Measurements from ENCODE around the gene ARMC5. TPM values are rescaled to one million over a fixed set of nuclear protein-coding genes. Genes with fewer than 3 reads are reported as not detected.

ARMC5 gene
- polyA plus RNA-seq, 1 of the 3 experiments (the other 2 are of a cell fraction) = 8.9 TPM

GRCh38 chr16:31513126-31513525 is 53.8 kb downstream of the ARMC5 start (continued):
- TF ChIP-seq ZBTB33 (IDR thresholded peaks at IDR 0.05; ENCODE audit: borderline replicate concordance, low read depth) = no peak

GRCh38 chr16:31513884-31514283 is 54.6 kb downstream of the ARMC5 start:
- DNase-seq = no peak
- Histone ChIP-seq H2AFZ (ENCODE audit: low read depth) (no peak overlapping the region), H3F3A (replicated peaks; ENCODE audit: insufficient read depth) (peaks cover 3% of the 10 kb centered on the region), H3K4me2 (0 out of 2 replicates have a peak overlapping the region, but pooled peaks have one; percentile 20), H3K9me2 (no peaks in the 10 kb centered on the region), H3K79me2 (ENCODE audit: insufficient read depth) (peaks cover 10% of the 10 kb centered on the region), H3K9ac (no peak overlapping the region), H3K4me3 (ENCODE audit: low read depth in 2 of 2, low read length in 1 of 2) (no peak overlapping the region; a peak in 1 of 4 replicates), H3K27me3 (ENCODE audit: insufficient read depth) (peaks cover 19% of the 10 kb centered on the region; the same call in 1 of the 2 replicates), H3K9me3 (no peaks in the 10 kb centered on the region), H3K27ac (ENCODE audit: low read depth in 2 of 2, low read length in 1 of 2) (peak overlapping the region in 1 of 2 experiments; percentile 53; a peak in 1 of 4 replicates), H3K36me3 (replicated peaks in 1 of 2; ENCODE audit: control insufficient read depth in 1 of 2, insufficient read depth in 2 of 2, low read length in 1 of 2) (no peaks in the 10 kb centered on the region), H4K20me1 (ENCODE audit: insufficient read depth) (no peaks in the 10 kb centered on the region), H3K4me1 (ENCODE audit: control insufficient read depth in 1 of 2, insufficient read depth in 2 of 2, low read depth in 1 of 2, low read length in 1 of 2) (peaks cover 0 to 6% of the 10 kb centered on the region in 2 experiments; a peak in 3 of 4 replicates)
- ChIA-PET POLR2A (no interaction called here), CTCF (no interaction called here)
- TF ChIP-seq SIN3A (IDR thresholded peaks at IDR 0.05; ENCODE audit: borderline replicate concordance, low read depth, low read length) = no peak

Other genes with a start within 250 kb of the ARMC5 start
- under 0.01 TPM in 1 of 2 replicates, not detected in the other for gene TRIM72, start 245.4 kb upstream of the ARMC5 start, polyA plus RNA-seq (2012; rRNA removed)
- not detected in 2 replicates for gene PYDC1, start 242.4 kb upstream of the ARMC5 start, polyA plus RNA-seq (2012; rRNA removed)
- gene ITGAM, start 199.5 kb upstream of the ARMC5 start, polyA plus RNA-seq (2012; rRNA removed) = under 0.01 and 0.02 TPM in 2 replicates
- 0.44 and 0.66 TPM in 2 replicates for gene ITGAX, start 104.3 kb upstream of the ARMC5 start, polyA plus RNA-seq (2012; rRNA removed)
- not detected in 2 replicates for gene ITGAD, start 66.2 kb upstream of the ARMC5 start, polyA plus RNA-seq (2012; rRNA removed)
- not detected in 2 replicates for gene COX6A2, start 31.1 kb upstream of the ARMC5 start, polyA plus RNA-seq (2012; rRNA removed)
- gene ZNF843, start 16.7 kb upstream of the ARMC5 start, polyA plus RNA-seq (2012; rRNA removed) = 0.45 and 0.61 TPM in 2 replicates
- gene TGFB1I1, start 12.7 kb downstream of the ARMC5 start, polyA plus RNA-seq (2012; rRNA removed) = 29.7 and 30.4 TPM in 2 replicates
- 0.31 and 0.58 TPM in 2 replicates for gene SLC5A2, start 23.6 kb downstream of the ARMC5 start, polyA plus RNA-seq (2012; rRNA removed)
- gene RUSF1, start 48.9 kb downstream of the ARMC5 start, polyA plus RNA-seq (2012; rRNA removed) = 36.5 and 46.8 TPM in 2 replicates
- not detected in 2 replicates for gene AHSP, start 68.4 kb downstream of the ARMC5 start, polyA plus RNA-seq (2012; rRNA removed)